GM18526 (cell line): ENCODE results near the gene ZNF862.

Experiments used
- POLR2A ChIP-seq: IDR thresholded peaks from 3 replicates; pipeline ENCODE4 v1.6.1; 2011; ENCODE audit not compliant: insufficient read length; ENCODE audit errors: extremely low read depth

Gene ZNF862

DNA sequence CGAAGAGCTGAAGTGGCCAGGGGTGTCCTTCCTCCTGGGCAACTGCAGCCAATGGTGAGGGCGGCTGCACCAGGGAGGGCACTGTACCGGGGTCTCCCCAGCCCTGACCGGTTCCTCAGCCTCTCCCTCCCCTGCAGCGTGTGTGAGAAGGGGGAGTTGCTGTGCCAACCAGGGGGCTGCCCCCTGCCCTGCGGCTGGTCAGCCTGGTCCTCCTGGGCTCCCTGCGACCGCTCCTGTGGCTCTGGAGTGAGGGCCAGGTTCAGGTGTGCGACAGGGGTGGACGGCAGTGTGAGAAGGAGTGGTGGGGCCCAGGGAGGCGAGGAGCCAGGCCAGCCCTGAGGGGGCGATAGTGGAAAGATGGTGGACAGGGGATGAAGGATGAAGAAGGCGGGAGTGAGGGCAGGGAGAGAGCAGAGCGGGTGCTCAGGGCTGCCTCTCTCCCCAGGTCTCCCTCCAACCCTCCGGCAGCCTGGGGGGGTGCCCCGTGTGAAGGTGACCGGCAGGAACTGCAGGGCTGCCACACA, 34.6 kb upstream of the ZNF862 start:
- TF ChIP-seq POLR2A = no peak

GRCh38 chr7:149804106-149804505, 34.1 kb upstream of the ZNF862 start:
- no peak for TF ChIP-seq POLR2A

DNA sequence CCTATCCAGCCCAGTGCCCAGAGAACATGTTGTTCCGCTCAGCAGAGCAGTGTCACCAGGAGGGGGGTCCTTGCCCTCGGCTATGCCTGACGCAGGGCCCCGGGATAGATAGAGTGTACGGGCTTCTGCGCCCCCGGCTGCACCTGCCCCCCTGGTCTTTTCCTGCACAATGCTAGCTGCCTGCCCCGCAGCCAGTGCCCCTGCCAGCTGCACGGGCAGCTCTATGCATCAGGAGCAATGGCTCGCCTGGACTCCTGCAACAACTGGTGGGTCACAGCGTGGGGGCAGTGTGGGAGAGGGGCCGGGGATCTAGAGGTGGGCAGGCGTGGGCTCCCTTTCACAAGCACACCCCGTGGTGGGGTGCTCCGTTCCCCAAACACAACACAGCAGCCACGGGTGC, 31.4 kb upstream of the ZNF862 start:
- TF ChIP-seq POLR2A = no peak

- no peak for TF ChIP-seq POLR2A
These were observed 29.9 kb upstream of the ZNF862 start for GRCh38 chr7:149808311-149808710.

DNA sequence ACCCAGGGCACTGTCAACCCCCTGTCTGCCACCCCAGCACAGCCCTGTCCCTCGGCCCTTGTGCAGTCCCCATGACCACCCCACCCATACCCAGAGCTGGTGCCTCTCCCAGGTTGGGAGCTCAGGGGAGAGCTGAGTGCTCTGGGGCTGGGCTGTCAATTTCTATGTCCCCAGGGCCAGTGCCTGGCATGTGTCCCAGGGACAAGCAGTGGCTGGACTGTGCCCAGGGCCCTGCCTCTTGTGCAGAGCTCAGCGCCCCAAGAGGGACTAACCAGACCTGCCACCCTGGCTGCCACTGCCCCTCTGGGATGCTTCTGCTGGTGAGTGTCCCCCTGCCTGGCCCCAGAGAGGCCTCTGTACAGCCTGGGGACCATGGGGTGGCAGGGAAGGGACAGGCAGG, 29.0 kb upstream of the ZNF862 start:
- TF ChIP-seq POLR2A = no peak

DNA sequence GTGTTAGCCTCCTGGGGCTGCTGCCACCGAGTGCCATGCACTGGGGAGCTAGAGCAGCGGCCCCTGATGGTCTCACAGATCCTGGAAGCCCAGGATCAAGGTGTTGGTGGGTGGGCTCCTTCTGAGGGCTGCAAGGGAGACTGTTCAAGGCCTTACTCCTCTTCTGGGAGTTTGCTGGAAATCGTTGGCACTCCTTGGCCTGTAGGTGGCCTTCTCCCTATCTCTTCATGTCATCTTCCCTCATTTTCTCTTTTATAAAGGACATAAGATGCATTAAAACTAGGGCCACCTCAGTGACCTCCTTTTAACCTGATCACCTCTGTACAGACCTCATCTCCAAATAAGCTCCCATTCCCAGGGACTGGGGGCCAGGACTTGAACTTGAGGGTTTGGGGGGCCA, 27.0 kb upstream of the ZNF862 start:
- TF ChIP-seq POLR2A = no peak

- TF ChIP-seq POLR2A = no peak
These were observed 26.2 kb upstream of the ZNF862 start for GRCh38 chr7:149811831-149812490.

DNA sequence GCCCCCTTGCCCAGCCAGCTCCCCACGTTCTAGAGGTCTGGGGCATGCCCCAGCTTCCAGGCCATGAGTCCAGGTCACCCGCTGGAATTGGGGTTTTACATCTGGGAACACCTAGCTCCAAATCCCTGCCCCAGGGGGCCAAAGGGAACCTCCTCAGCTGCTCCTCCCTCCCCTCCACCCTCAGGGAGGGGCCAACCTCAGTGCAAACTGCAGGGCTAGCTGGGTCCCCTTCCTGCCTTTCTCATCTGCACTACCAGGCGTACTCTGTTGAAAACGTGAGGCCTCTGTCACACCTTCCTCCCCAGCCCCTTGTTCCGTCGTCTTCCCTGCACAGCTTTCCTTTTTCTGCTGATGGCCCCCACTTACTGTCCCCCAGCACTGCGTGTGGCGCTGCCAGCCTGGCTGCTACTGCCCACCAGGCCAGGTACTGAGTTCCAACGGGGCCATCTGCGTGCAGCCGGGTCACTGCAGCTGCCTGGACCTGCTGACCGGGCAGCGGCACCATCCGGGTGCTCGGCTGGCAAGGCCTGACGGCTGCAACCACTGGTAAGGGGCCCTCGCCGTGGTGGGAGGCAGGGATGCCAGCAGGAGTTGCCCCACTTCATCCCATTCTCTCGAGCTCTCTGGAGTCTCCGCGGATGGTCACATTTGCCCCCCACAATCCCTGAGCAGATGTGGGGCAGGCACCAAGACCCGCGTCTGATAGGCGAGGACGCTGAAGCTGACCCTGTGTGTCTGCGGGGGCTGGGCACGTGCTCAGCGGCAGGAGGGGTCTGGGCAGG, 24.7 kb upstream of the ZNF862 start:
- no peak for TF ChIP-seq POLR2A

- TF ChIP-seq POLR2A = no peak
These were observed 23.7 kb upstream of the ZNF862 start for GRCh38 chr7:149814494-149814893.

GRCh38 chr7:149815121-149815520, 23.1 kb upstream of the ZNF862 start:
- TF ChIP-seq POLR2A = no peak

GRCh38 chr7:149815661-149816266, 22.4 kb upstream of the ZNF862 start:
- TF ChIP-seq POLR2A = no peak

- no peak for TF ChIP-seq POLR2A
These were observed 21.9 kb upstream of the ZNF862 start for GRCh38 chr7:149816267-149816751.

GRCh38 chr7:149816794-149817193, 21.4 kb upstream of the ZNF862 start:
- no peak for TF ChIP-seq POLR2A

DNA sequence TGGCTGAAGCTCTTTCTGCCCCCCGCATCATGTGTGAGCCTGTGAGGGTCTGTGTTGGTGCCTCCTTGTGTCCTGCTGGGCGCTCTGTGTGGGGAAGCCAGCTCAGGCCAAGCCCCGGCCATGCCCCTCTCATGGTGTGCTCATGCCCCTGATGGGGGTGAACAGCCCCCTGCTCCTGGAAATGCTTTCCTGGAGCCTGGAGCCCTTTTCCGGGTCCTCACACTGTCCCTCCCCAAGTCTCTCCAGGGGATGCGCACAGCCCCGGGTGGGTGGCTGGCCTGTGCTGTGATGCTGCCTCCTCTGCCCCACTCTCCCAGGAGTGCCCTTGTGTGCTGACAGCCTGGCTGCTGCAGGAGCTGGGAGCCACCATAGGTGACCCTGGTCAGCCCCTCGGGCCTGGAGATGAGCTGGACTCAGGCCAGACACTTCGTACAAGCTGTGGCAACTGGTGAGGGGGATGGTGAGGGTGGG, 20.8 kb upstream of the ZNF862 start:
- TF ChIP-seq POLR2A = no peak

DNA sequence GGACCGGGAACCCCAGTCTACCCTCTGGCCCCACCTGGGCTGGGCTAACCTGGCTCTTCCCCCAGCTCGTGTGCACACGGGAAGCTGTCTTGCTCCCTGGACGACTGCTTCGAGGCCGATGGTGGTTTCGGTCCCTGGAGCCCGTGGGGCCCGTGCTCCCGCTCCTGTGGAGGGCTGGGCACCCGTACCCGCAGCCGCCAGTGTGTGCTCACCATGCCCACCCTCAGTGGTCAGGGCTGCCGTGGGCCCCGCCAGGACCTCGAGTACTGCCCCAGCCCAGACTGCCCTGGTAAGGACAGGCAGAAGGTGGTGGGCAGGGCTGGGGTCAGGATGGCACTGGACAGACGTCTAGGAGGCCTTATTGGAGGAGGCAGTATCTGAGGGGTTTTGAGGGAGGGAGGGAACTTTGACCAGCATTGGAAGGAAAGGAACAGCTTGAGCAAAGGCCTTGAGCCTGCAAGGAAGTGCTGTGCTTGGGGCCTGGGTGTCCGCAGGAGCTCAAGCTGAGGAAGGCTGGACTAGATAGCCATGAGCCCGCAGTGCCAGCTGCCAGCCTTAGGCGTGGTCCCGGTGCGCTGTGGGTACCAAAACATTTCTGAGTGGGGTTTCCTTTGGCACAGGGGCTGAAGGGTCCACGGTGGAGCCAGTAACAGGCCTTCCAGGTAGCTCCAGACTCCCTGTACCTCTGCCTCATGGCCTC, 20.2 kb upstream of the ZNF862 start:
- no peak for TF ChIP-seq POLR2A
